Activated CD8-positive, alpha-beta memory T cell treated with anti-CD3 and anti-CD28 coated beads for 24 hours (primary cell): ENCODE results near the gene LGI4.

Source experiments
- DNase-seq: peaks from one replicate; pipeline ENCODE4 v3.0.0-alpha.2; 2020

LGI4 gene

DNA sequence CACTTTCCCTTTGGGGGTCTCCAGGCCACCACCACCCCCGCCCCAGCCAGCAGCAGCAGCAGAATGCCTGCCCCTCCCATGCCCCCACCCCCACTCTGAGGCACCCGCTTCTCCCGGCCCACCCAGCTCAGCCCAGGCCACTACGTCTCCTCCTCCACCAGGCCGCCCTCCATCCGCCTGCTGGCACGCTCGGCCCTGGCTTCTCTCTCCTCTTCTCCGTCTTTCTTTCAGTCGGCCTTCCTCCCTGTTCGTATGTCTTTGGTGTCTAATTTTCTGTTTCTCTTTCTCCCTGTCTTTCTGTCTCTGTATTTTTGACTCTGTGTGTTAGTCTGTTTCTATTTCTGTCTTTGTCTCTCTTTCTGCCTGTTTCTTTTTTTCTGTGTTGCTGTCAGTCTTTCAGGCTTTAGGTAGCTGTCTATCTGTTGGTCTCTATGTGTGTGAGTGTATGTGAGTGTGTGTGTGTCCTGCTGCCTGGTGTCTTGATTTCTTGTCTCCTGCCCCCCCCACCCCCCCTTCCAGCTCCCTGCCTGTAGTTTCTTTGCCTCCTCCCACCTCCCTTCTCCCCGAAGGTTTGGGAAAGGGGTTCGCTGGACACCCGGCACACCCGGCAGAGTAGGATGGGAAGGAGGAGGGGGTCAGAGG is at the start of gene LGI4:
Gene LGI4 (minus strand): TSS at position 459 of the 642 bp plus-strand sequence. CDS start 379 bp downstream, at position 80.
- no peak for DNase-seq

DNA sequence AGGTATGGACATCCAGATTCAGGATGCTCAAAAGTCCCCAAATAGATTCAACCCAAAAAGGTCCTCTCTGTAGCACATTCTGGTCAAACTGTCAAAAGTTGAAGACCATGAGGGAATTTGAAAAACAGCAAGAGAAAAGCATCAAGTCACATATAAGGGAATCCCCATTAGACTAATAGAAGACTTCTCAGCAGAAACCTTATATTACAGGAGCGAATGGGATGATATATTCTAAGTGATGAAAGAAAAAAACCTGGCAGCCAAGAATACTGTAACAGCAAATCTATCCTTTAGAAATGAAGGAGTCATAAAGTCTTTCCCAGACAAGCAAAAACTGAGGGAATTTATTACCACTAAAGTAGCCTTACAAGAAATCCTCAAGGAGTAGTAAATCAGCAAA is 49.4 kb upstream of the LGI4 start:
- no peak for DNase-seq

GRCh38 chr19:35181387-35181786 is 46.5 kb upstream of the LGI4 start:
- no peak for DNase-seq

- peak; percentile 41 for DNase-seq
Observed at GRCh38 chr19:35179830-35180229, 45.0 kb upstream of the LGI4 start.

DNA sequence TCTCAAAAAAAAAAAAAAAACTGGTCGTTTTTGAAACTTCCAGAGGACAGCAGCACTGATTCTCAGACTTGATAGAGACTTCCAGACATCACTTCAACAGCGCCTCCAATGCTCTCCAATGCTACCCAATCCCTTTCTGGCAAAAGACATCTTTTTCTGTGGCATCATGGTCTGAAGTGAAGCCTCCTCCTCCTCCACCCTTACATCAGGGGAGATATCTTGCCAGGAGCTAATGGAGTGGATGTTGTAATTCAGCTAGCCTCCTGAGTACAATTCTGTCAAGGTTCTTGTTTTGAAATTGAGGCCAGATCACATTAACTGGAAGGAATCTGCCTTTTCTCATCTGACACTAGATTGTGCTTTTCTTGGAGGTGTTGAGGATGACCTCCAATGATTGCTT is 43.8 kb upstream of the LGI4 start:
- DNase-seq = no peak

- DNase-seq = peak; percentile 35
Observed at GRCh38 chr19:35177377-35178274, 42.8 kb upstream of the LGI4 start.

DNA sequence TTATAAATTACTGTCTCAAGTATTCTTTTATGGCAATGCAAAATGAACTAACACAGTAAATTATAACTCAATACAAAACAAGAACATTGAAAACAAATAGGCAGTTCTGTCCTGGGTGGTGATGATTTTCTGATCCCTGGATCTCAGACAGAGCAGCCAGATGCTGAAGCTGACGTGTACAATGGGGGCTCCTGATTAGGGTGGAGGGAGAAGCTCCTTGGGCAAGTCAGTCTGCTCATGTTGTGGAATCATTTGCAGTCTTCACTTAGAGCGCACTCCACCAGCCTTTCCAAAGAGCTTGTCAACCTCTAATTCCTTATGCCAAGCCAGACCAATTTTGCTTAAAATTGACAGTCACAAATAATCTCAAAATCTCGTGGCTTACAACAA is 41.3 kb upstream of the LGI4 start:
- DNase-seq = peak; percentile 13

DNA sequence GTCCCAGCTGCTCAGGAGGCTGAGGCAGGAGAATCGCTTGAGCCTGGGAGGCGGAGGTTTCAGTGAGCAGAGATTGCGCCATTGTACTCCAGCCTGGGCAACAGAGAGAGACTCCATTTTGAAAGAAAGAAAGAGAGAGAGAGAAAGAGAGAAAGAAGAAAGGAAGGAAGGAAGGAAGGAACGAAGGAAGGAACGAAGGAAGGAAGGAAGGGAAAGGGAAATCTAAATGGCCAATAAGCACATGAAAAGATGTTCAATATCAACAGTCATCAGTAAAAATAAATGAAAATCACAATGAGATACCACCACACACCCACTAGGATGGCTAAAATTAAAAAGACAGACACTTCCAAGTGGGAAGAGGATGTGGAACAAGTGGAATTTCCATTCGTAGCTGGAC is 39.4 kb upstream of the LGI4 start:
- DNase-seq = no peak

DNA sequence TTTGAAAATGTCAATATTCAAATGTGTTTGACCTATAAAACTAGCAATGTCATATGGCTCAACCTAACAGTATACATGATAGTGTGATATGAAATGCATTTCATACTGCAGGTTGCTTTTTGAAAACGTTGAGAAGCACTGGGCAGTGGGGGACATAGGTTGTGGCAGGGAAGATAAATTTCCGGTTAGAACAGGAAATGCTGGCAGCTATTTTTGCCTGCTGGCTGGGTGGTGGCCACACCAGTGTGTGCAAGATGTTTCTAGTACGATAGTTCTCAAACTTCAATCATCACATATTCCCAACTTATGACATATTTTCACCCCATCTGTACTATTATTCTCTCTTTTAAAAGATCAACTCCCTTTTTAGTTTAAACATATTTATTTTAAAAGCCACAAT is 36.9 kb upstream of the LGI4 start:
- no peak for DNase-seq

DNA sequence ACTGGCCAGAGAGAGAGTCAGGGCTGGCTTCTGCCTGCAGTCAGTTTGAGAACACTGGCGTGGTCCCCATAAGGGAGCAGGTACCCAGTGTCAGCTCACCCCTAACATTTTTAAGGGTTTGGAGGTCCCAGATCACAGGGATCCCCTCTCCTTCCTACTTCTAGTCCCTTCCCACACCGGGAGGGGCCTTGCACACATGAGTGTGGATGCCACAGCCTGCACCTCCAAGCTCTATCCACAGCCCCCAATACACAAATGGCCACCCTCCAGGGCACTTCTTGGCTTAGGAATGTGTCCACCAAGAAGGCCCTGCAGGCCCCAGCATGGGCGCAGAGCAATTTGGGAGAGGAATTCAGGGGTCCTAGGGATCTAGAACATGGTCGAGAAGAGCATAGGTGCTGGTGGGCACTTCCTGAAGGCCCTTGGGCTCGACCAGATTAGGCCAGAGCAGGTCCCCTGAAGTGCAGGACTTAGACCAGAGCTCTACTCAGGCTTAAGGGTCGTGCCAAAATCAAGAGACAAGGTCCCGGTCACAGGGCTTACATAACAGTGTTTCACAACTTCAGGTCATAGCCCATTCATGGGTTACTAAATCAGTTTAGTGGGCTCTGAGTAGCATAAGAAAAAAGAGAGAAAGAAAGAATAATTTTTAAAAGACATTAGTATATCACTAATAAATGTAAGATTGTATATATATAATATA is 35.7 kb upstream of the LGI4 start:
- DNase-seq = peak; percentile 59

GRCh38 chr19:35169221-35169995 is 34.5 kb upstream of the LGI4 start:
- DNase-seq = peak; percentile 53

- no peak for DNase-seq
Observed at GRCh38 chr19:35168196-35168595, 33.3 kb upstream of the LGI4 start.

DNA sequence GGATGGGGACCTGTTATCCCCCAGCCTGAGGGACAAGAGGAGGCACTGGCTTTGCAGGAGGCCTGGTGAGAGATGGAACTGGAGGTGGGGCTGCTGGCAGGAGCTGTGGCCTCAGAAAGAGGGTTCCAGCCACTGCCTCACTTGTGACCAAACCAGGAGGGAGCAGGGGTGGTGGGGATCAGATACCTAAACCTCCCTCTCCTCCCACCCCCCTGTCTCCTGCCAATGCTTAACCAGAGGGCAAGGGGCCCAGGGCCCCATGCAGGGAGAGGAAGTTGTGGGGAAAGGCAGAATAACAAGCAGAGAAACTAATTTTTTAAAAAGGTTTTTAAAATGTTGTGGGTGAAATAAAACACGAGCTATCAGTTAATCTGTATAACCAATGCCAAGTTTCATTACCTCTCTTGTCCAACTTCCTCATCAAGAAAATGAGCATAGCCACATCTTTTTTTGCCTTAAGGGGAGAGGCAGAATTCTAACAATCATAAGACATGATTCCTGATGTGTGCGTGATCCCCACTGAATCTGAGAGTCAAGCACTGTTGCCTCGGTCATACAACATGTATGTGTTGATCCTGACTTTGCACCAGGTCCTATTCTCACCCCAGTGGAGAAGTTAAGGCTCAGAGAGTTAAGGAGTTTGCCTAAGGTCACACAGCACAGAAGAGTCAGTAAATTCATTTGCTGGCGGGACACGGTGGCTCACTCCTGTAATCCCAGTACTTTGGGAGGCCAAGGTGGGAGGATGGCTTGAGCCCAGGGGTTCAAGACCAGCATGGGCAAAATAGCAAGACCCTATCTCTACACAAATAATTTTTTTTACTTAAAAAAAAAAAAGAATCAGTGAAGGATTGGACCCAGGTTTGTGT is 32.6 kb upstream of the LGI4 start:
- DNase-seq = peak; percentile 54

DNA sequence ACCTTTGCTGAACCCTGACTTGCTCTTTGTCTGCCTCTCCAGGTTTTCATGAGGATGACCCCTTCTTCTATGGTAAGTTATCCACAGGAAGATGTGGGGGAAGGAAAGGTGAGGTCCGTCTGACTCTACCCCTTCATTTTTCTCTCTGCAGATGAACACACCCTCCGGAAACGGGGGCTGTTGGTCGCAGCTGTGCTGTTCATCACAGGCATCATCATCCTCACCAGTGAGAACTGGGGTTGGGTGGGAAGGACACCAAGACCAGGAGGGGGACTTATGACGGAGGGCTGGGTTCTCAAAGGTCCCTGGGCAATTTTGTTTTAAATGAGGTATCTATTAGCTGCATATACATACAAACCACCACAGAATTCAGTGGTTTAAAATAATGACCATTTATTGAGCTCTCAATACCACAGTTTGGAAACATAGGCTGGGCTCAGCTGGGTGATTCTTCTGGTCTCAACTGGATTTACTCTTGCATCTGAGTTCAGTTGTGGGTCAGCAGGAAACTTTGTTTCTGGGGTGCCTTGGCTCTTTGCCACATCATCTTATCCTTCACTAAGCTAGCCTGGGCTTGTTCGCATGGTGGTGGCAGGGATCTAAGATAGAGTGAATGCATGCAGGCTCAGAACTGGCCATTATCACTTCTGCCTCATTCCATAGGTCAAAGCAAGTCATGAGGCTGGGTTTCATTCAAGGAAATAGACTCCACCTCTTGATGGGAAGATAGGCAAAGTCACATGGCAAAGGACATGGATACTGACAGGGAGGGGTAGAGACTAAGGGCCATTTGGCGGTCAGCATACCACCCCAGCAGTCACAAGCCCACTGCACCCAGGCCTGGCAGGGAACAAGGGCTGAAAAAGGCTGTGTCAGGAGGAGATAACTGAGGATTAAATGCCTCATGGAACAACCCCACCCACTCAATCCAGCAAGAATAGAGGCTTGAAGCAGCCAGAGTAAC is 31.5 kb upstream of the LGI4 start:
- peak; percentile 51 for DNase-seq

GRCh38 chr19:35165200-35166058 is 30.6 kb upstream of the LGI4 start:
- peak; percentile 45 for DNase-seq

- no peak for DNase-seq
Observed at GRCh38 chr19:35164418-35164817, 29.6 kb upstream of the LGI4 start.

DNA sequence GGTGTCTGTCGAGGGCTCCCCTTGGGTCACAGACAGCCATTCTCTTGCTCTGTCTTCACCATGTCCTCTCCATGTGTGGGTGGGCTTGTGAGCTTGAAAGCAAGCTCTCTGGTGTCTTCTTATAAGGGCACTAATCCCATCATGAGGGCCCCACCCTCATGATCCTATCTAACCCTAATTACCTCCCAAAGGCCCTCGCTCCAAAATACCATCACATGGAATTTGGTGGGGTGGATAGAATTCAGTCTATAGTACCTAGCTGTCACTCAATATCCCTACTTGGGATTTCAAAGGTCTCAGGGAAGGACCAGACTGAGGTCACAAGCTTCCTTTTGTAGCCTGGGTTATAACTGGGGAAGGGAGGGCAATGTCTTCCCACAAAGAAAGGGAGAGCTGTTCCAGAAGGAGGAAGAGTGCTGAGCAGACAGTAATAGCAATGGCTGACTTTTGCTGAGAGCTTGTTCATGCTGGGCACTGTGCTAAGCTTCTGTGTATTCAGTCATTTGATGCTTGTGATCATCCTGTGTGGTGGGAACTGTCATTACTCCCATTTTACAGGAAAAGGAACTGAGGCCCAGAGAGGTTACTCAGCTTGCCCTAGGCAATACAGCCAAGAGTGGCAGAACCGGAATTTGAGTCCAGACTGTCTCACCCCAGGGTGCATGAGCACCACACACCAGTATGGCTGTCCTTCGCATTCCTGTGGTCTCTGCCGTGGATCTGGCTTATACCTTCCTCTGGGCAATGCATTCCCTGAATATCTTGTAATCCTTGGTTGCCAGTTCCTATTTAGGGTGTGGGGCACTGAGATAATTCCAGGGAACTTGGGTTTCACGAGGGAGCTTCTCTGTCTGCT is 27.8 kb upstream of the LGI4 start:
- DNase-seq = no peak

- DNase-seq = no peak
Observed at GRCh38 chr19:35161434-35161743, 26.5 kb upstream of the LGI4 start.
